ENCODE data around the gene ACAA1. TPM values are rescaled to one million over a fixed set of nuclear protein-coding genes. Genes with fewer than 3 reads are reported as not detected.

The ACAA1 gene
- total and polyA plus RNA-seq, 2 donors (not counting 1 experiment from before 2014, with no cell fraction given), result 98.4 to 143 TPM

DNA sequence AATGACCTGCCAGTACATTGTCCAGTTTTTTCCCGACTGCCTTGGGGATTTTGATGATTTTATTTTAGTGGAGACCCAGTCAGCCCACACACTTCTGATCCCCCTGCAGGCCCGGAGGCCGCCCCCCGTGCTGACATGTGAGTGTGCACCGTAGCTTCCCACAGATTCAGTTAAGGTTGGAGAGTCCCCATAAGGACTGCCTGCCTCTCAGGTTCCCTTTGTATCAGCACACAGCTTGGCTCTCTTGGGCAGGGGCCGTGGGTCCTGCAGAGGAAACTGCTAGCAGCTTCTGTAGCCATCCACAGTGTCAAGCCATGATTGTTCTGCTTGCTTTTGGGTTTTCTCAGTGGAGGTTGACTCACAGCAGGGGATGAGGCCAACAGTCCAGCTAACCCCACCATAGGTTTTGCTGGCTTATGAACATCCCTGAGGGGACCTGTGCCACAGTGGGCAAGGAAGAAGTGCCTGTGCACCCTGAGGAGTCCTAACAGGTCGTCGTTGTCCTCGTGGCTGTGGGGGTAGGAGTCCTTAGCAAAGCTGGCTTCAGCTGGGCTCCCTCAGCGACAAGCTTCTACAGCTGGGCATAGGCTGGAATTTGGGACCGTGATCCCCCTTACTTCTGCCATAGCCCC lies 51.5 kb downstream of the ACAA1 start:
- H4K20me1 ChIP-seq (ENCODE audit: control insufficient read depth, insufficient read depth, low read length, poor library complexity, severe bottlenecking), result no peaks in the 10 kb centered on the region
- Mint-ChIP-seq H3K27me3 (no peaks in the 10 kb centered on the region), H3K4me3 (no peak overlapping the region), H3K9me3 (ENCODE audit: insufficient read depth) (peaks cover 9% of the 10 kb centered on the region), H3K4me1 (no peaks in the 10 kb centered on the region), H3K27ac (peak overlapping the region; percentile 32)
- 92% methylated on average over 10 of the region's 11 CpGs for WGBS (ENCODE audit: insufficient coverage)
- H3K36me3 ChIP-seq (replicated peaks in 1 of 2; ENCODE audit: control extremely low read depth in 1 of 2, control insufficient read depth in 1 of 2, extremely low read depth in 1 of 2, insufficient read depth in 2 of 2, low read length in 1 of 2), result no peaks in the 10 kb centered on the region
- intact Hi-C loops (cut with micrococcal nuclease), result no loop called here
- H2AFZ ChIP-seq (ENCODE audit: insufficient read depth, low read depth, low read length, poor library complexity, severe bottlenecking), result no peak overlapping the region
- peaks cover 0 to 24% (median 11%) of the 10 kb centered on the region in 3 donors for H3K9me3 ChIP-seq (ENCODE audit: control extremely low read depth in 1 of 3, control insufficient read depth in 2 of 3, insufficient read depth in 1 of 3, low read length in 2 of 3)
- H3K27me3 ChIP-seq (replicated peaks in 1 of 4; ENCODE audit: control extremely low read depth in 1 of 4, control insufficient read depth in 3 of 4, insufficient read depth in 4 of 4, low read length in 3 of 4), result peaks cover 0 to 2% (median 0%) of the 10 kb centered on the region in 4 experiments
- no peaks in the 10 kb centered on the region for H3K4me1 ChIP-seq (ENCODE audit: control insufficient read depth in 2 of 2, insufficient read depth in 2 of 2, low read length in 2 of 2)
- ATAC-seq (ENCODE audit: low read depth) (no peak), DNase-seq (peak; percentile 28)
- no peak overlapping the region for H3K27ac ChIP-seq (ENCODE audit: low read length in 2 of 2)
- H3K4me2 ChIP-seq (replicated peaks; ENCODE audit: low read depth, low read length, poor library complexity, severe bottlenecking), result no peak overlapping the region
- H3K4me3 ChIP-seq (ENCODE audit: control extremely low read depth in 1 of 5, extremely low read depth in 1 of 5, insufficient read depth in 1 of 5, low read depth in 2 of 5, low read length in 4 of 5), result no peak overlapping the region
- POLR2A ChIA-PET, result no interaction called here
- CTCF ChIA-PET, result no interaction called here
- H3K9ac ChIP-seq (ENCODE audit: low read length), result no peak overlapping the region
- no peak for TF ChIP-seq EZH2 (IDR thresholded peaks at IDR 0.05; ENCODE audit: borderline replicate concordance, insufficient read depth, low read depth, low read length, poor library complexity, severe bottlenecking)
- TF ChIP-seq, protein P1, sequence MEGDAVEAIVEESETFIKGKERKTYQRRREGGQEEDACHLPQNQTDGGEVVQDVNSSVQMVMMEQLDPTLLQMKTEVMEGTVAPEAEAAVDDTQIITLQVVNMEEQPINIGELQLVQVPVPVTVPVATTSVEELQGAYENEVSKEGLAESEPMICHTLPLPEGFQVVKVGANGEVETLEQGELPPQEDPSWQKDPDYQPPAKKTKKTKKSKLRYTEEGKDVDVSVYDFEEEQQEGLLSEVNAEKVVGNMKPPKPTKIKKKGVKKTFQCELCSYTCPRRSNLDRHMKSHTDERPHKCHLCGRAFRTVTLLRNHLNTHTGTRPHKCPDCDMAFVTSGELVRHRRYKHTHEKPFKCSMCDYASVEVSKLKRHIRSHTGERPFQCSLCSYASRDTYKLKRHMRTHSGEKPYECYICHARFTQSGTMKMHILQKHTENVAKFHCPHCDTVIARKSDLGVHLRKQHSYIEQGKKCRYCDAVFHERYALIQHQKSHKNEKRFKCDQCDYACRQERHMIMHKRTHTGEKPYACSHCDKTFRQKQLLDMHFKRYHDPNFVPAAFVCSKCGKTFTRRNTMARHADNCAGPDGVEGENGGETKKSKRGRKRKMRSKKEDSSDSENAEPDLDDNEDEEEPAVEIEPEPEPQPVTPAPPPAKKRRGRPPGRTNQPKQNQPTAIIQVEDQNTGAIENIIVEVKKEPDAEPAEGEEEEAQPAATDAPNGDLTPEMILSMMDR (IDR thresholded peaks at IDR 0.05), result no peak
- H3K79me2 ChIP-seq (ENCODE audit: control insufficient read depth, insufficient read depth, low read length), result no peaks in the 10 kb centered on the region

Data from B cell (primary cell).